HG03521 (cell line): ENCODE measurements around the gene MOV10L1.

ENCODE experiments used
- ATAC-seq: cut with Tn5 transposase; IDR thresholded peaks from one replicate; pipeline ENCODE4 v1.9.1; 2021; ENCODE audit warnings: mild to moderate bottlenecking, moderate library complexity; ENCODE audit not compliant: unreplicated experiment

The MOV10L1 gene

DNA sequence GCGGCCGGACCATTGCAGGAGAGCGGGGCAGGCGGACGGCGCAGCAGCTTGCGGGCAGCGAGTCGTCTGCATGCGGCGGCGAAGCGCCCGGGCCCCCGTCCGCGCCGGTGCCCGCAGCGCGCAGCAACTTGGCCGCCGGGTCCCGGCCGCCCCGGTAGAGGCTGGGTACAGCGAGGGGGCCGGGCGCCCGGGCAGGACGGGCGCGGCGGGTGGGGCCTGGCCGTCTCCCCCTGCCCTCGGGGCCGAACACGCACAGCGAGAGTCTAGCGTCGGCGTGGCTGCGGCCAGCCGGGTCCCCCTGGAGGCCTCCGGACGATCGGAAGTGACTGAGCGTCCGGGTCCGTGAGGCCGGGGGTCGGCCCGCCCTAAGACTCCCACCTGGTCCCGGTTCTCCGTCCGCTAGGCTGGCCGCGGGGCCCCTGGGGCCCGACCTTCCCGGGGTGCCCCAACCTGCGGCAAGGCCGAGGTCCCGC, 95.1 kb downstream of the MOV10L1 start:
- ATAC-seq, result no peak

GRCh38 chr22:50185375-50186087, 95.7 kb downstream of the MOV10L1 start, which contains the start of gene TRABD:
Gene TRABD, plus strand, starts transcription at chr22:50185913. Its CDS starts 7,148 bp downstream, at chr22:50193061.
- peak; percentile 53 for ATAC-seq

DNA sequence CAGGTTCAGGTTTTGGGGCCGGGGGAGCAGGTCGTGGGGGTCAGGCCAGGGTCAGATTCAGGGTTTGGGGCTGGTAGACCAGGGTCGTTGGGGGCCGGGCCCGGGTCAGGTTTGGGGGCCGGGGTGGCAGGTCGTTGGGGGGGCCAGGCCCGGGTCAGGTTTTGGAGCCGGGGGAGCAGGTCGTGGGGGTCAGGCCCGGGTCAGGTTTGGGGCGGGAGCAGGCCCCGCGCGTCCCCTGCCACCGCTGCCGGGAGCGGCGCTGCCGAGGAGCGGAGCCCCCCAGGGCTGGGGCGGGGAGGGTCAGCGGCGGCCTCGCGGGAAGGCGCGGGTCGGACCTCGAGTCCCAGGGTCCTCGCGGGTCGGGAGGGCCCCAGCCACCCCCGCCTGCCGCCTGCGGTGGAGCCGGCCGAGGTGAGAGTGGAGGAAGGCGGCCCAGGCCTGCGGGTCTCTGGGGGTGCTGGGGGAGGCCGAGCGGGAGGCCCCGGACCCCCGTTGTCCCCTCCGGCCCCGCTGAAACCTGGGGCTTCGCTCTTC, 96.4 kb downstream of the MOV10L1 start:
- ATAC-seq, result no peak

DNA sequence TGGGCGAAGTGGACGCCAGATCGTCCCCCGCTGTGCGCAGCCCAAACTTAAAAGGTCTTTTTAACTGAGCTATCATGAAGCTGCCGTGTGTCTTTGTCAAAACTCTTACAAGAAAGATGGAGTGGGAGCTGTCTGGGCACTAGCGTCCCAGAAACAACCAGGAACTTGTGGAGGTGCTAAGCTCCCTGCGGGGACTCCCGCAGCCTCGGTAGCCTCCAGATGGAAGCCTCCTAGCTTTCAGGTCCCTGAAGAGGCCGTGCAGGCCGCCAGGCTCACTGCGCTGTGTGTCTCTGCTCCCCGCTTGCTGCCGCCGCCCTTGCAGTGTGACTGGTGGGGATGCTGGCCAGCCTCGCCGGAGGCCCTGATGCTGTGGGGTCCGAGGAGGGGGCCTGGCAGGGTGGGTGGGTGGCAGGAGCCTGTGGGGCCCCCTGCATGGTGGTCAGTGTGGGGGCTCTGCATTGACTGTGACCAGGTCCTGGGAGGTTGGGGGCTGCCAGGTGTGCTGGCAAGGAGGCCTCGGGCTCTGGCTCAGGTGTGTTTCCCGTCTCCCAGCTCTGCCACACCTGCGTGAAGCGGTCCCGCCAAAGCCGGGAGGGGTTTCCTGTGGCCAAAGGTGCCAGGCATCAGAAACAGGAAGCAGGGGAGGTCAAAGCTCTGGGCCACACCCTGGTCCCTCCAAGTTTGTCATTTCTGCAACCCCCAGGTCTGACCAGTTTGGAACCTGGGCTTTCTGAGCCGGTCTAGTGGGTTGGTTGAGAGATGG, 97.1 kb downstream of the MOV10L1 start:
- ATAC-seq, result no peak

- ATAC-seq, result no peak
These were observed 98.5 kb downstream of the MOV10L1 start for GRCh38 chr22:50188356-50188755.

- ATAC-seq, result no peak
These were observed 99.5 kb downstream of the MOV10L1 start for GRCh38 chr22:50189184-50189848.

DNA sequence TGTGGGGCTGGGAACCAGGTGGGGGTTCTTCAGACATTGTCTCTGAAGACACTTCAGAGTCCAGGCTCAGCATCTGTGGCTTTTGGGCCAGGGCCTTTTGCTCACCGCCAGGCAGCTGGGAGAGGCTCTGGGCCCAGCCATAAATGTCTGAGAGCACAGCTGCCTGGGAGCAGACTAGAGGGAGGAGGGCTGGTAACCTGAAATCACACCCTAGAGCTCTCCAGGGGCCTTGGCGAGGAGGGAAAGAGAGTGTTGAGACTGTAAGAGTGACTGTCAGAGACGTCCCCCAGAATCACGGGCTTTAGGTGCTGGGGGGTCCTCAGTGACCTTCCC, 100.0 kb downstream of the MOV10L1 start:
- no peak for ATAC-seq

DNA sequence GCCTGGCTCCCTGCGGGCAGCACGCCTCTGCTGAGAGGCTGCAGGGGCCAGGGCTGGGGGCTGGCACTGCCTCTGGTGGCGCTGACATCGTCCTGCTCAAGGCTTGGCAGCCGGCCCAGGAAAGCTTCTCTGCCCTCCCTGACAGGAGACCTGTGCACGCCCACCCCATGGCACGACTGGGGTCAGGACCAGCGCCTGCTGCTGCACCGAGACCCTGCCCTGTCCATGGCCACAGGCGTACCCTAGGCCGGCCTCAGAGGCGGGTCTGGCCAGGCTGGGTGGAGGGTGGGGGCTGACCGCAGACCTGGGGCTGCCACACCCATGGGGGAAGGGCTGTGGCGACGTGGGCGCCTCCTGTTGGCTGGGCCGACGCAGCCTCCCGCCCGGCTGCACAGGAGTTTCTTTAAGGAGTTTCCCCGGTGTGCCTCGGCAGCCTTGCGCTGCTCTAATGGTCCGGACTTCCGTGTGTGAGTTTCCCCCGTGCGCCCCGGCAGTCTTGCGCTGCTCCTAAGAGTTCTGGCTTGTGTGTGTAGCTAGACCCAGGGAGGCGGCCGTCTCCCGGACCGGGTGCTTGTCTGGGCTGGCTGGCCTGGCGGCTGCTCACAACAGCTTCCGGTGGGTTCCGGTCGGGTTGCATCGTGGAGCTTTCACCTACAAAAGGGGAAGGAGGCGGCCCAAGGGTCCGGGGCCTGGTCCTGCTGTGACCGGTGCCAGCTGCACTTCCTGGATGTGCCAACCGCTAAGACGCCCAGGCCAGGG, 100.6 kb downstream of the MOV10L1 start:
- peak; percentile 29 for ATAC-seq

DNA sequence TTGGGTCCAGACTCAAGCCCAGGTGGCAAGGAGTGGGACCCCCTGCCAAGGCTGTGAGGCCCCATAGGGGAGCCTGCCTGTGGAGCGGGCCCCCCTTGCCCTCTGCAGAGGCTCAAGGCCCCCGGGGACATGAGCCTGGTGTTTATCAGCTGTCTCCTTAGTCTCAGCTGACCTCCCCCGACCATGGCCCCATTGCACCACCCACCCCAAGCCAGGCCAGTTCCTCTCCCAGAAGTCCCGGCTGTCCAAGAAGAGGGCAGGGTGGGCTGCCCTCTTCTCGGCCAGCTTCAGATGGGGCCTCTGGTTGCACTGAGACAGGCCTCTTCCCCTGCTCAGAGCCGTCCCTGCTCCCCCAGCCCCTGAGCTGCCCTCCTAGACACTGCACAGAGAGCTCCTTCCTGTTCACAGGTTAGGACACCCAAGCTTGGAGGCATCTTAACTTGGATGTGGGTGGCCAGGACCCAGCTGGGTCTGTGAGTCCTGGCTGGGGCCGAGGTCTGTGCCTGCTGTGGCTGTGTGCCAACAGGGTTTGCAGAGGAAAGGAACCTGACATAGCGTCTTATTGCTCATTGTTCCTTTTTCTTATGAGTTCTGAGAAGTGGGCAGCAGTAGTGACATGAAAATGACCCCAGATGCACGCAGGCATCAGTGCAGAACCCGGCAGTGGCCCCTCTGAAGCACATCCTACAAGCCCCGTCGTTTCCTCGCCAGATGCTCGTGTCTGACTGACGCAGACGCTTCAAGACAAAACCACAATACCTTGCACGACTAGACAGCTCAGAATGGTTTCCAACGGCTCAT, 101.3 kb downstream of the MOV10L1 start:
- peak; percentile 7 for ATAC-seq

GRCh38 chr22:50192436-50193204, 102.8 kb downstream of the MOV10L1 start:
- no peak for ATAC-seq

DNA sequence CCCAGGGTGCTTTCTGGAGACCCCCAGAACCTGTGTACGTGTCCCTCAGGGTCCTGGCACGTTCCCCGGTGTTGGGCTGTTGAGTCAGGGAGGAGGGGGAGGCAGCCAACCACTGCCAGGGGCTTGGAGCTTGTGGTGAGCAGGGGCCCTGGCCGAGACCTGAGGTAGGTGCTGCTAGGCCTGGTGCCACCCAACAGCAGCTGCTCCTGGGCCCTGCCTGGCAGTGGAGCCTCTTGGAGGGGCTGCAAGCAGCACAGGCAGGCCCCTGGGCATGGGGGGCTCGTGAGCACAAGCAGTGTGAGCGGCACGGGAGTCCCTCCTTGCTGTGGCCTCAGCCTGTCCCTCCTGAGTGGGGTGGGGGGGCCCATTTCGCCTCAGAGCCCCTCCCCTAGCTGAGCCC, 103.8 kb downstream of the MOV10L1 start:
- no peak for ATAC-seq

GRCh38 chr22:50194037-50194805, 104.4 kb downstream of the MOV10L1 start:
- ATAC-seq, result no peak

GRCh38 chr22:50196256-50196655, 106.5 kb downstream of the MOV10L1 start:
- no peak for ATAC-seq

- ATAC-seq, result no peak
These were observed 107.4 kb downstream of the MOV10L1 start for GRCh38 chr22:50197000-50197800.

DNA sequence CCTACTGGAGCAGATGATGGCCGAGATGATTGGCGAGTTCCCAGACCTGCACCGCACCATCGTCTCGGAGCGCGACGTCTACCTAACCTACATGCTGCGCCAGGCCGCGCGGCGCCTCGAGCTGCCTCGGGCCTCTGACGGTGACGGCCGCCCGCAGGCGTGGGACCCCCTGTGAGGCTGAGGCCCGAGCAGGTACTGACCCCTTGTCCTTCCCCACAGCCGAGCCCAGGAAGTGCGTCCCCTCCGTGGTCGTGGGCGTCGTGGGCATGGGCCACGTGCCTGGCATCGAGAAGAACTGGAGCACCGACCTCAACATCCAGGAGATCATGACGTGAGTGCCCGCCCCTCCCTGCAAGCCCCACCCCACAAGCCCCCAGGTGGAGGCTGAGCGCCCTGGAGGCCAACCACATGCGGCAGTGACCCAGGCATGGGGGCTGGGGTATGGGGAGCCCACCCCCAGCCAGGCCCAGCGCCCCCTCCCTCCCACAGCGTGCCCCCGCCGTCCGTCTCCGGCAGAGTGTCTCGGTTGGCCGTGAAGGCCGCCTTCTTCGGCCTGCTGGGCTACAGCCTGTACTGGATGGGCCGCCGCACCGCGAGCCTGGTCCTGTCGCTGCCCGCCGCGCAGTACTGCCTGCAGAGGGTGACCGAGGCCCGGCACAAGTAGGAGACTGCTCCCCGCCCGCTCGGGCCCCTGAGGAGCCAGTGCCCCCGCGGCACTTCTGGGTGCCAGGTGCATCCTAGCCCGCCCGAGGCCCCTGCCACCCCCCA, 108.2 kb downstream of the MOV10L1 start:
- ATAC-seq, result no peak

DNA sequence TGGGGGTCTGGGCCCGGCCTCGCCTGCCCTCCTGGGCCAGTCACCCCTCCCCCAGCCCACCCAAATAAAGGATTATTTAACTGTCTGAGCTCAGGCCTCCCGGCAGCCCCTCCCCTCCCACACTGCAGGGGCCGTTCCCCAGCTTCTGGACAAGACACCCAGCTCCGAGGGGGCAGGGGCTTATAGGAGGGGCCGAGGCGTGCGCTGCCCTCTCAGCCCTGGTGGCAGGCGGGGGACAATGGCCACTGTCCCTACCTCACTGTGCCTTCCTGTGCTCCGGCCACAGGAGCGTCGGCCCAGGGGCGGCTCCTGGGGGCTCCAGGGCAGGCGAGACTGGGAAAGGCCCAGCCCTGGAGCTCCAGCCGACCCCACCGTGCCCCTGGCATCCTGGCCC, 108.8 kb downstream of the MOV10L1 start:
- no peak for ATAC-seq

DNA sequence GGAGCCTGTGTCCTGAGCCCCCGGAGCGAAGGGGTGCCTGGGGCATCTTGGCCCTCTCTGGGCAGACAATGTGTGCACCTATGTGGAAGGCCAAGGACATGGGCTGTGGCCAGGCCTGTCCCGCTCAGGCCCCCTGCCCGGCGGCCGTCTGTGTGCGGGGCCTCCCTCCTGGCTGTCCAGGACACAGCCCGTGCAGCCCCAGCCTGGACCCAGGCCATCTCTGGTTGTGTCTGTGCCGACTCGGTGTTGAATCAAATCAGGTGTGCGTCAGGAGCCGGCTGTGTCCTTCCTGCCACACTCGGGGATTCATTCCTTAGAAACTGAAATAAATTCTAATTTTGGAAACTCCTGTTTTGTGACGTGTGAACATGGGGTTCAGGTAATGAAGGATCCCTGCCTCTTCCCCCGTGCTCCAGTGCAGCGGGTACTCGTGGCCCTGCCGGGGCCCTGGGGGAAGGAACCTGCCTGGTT, 109.5 kb downstream of the MOV10L1 start:
- no peak for ATAC-seq
